Measurements from ENCODE around the gene OR8H1.

OR8H1 gene

DNA sequence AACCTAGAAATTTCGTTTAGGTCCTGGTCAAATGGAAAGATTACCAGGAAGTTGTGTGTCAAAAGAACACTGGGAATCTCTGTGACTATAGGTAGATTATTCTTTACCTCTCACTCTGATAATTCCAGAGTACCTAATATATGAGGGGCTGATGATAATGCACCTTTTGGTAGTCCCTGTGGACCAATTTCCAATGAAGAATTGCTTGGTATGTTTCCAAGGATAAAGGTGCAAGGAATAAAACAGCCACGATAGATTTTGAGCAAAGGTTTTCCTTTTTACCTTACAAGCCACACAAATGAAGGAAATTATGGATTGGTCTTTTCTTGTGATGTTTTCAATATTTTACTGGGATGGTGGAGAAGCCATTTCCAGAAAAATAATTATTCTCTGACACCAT is at the start of gene OR8H1:
Gene OR8H1, minus strand, starts transcription at position 101 of the 400 bp plus-strand sequence. CDS start 1,192 bp downstream, outside the sequence.
- DNase-seq = no peak

- DNase-seq = no peak
These were observed 48.2 kb upstream of the OR8H1 start for GRCh38 chr11:56340289-56340688.

DNA sequence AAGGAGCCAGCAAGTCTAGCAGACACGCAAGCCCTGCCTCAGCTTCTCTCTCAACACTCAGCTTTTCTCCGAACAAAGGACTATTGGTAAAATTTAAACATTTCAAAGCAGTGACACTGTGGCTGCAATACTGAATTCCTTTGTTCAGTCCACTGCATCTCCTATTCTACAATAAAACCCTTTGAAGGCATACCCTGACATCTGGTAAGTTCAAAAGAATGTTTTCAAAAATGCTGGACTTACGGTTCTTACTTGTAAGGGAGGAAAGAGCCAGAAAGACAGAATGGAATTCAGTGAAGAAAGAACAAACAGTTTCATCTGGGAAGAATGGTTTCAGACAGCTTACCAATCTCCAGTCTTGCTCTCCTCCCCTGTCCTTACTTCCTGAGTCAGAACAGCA is 41.1 kb upstream of the OR8H1 start:
- no peak for DNase-seq

- no peak for DNase-seq
These were observed 39.9 kb upstream of the OR8H1 start for GRCh38 chr11:56331861-56332491.

DNA sequence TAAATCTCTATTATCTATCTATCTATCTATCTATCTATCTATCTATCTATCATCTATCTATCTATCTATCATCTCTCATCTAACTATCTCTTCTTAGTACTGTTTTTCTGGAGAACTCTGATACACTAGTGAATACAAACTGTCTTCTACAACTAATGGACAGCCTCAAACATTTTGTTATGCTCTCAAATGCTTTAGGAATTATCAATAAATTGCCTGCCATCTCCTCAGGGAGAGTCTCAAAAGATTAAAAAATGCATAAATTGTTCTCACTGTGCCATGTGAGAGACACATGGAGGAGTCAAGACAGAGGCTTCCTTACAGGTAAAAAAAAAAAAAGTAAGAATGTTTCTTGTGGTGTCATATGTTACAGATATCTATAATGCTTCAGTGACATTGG is 22.8 kb upstream of the OR8H1 start, which contains the start of gene OR8K3:
Gene OR8K3, plus strand, starts transcription at position 301 of the 400 bp plus-strand sequence. CDS start 3,163 bp downstream, outside the sequence.
- no peak for DNase-seq

- no peak for DNase-seq
These were observed 15.8 kb upstream of the OR8H1 start for GRCh38 chr11:56307836-56308235.

GRCh38 chr11:56296898-56297297 is 4.8 kb upstream of the OR8H1 start:
- no peak for DNase-seq

DNA sequence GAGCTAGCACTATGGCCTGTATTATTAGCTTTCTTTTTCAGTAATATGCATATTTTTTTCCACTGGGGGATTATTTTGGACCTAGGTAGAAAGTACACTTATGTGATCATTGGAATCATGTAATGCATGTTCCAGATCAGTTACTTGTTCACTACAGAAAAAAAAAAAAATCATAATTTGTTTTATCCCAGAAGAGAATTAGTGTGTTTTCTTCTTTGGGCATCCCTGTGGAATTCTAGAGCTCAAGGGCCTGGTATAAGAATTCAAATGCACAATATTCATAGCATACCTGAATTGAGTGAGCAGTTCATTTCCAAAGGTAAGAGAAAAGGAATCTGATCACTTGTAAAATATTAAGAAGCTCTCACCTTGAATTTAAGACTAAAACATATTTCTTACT is 18.2 kb downstream of the OR8H1 start, which contains the start of gene OR5T1:
Gene OR5T1, plus strand, starts transcription at position 301 of the 400 bp plus-strand sequence. CDS start 1,485 bp downstream, outside the sequence.
- DNase-seq = no peak

- no peak for DNase-seq
These were observed 21.0 kb downstream of the OR8H1 start for GRCh38 chr11:56271092-56271491.

DNA sequence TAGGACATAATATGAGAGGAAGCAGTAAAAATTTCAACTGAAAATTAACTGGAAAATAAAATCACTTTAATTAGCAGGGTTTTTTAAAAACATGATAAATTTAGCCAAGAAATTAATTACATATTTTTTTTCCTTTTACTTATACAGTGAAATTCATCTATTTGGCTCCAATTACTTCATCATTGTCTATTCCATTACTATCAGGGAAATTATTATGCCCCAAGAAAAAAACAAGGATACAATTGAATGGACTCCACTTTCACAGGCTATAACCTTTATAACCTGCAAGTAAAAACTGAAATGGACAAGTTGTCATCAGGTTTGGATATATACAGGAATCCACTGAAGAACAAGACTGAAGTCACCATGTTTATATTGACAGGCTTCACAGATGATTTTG is 40.1 kb downstream of the OR8H1 start, which contains the start of gene OR5T3:
Gene OR5T3, plus strand, starts transcription at position 301 of the 400 bp plus-strand sequence. Its CDS starts 0 bp downstream, at position 301.
- DNase-seq = no peak
